Osteoblast (primary cell): Measurements from ENCODE around the gene MYOCOS. TPM values are rescaled to one million over a fixed set of nuclear protein-coding genes. Genes with fewer than 3 reads are reported as not detected.

Experiments
- DNase-seq: peaks from one replicate; pipeline ENCODE4 v3.0.0; 2011; ENCODE audit warnings: low spot score, mixed read lengths; ENCODE audit not compliant: insufficient read length; ENCODE audit errors: missing footprints
- H2AFZ ChIP-seq: 2 replicates; pipeline ENCODE4 v1.6.0; 2011; ENCODE audit warnings: mild to moderate bottlenecking, low read length
- H3K27ac ChIP-seq: 2 replicates; pipeline ENCODE4 v1.5.1; 2011; ENCODE audit warnings: mild to moderate bottlenecking, low read depth, low read length, moderate library complexity
- H3K27me3 ChIP-seq: 2 replicates; pipeline ENCODE4 v1.6.0; 2012; ENCODE audit warnings: mild to moderate bottlenecking, control low read depth, inconsistent platforms, low read length, moderate library complexity; ENCODE audit not compliant: insufficient read depth
- H3K36me3 ChIP-seq: 2 replicates; pipeline ENCODE4 v1.5.1; 2011; ENCODE audit warnings: mild to moderate bottlenecking, low read length, control low read depth, moderate library complexity; ENCODE audit not compliant: insufficient read depth
- H3K4me1 ChIP-seq: 2 replicates; pipeline ENCODE4 v1.5.1; 2011; ENCODE audit warnings: mild to moderate bottlenecking, low read length, control low read depth, moderate library complexity; ENCODE audit not compliant: insufficient read depth
- H3K4me2 ChIP-seq: 2 replicates; pipeline ENCODE4 v1.6.0; 2011; ENCODE audit warnings: mild to moderate bottlenecking, low read length; ENCODE audit not compliant: insufficient read depth
- H3K4me3 ChIP-seq: fragments of 200-600 bp; sonication (generic); 3 replicates; pipeline ENCODE4 v1.5.1; 2012; ENCODE audit warnings: mild to moderate bottlenecking, low read length, inconsistent platforms; ENCODE audit not compliant: insufficient read depth
- H3K79me2 ChIP-seq: 2 replicates; pipeline ENCODE4 v1.6.0; 2012; ENCODE audit warnings: mild to moderate bottlenecking, low read length, control low read depth, inconsistent platforms; ENCODE audit not compliant: insufficient read depth
- H3K9me3 ChIP-seq: 2 replicates; pipeline ENCODE4 v1.5.1; 2011; ENCODE audit warnings: low read depth, low read length, control low read depth
- H4K20me1 ChIP-seq: 2 replicates; pipeline ENCODE4 v1.6.0; 2012; ENCODE audit warnings: mild to moderate bottlenecking, low read length, control low read depth; ENCODE audit not compliant: insufficient read depth
- CTCF ChIP-seq: IDR thresholded peaks from 2 replicates; pipeline ENCODE4 v1.5.1; 2011; ENCODE audit warnings: mild to moderate bottlenecking, low read depth, low read length, moderate library complexity; ENCODE audit errors: extremely low read depth
- total RNA-seq: library from RNA; depleted of rRNA; stranded (reverse); fragments of >200 nt; gene quantifications from 2 replicates; pipeline ENCODE4 v1.2.3, GENCODE V29; 2012

Gene MYOCOS
- total RNA-seq, 1 donor: under 0.01 TPM

GRCh38 chr1:171640225-171640624, 18.2 kb downstream of the MYOCOS start:
- no peak for DNase-seq
- Histone ChIP-seq H3K27me3 (no peaks in the 10 kb centered on the region), H2AFZ (no peak overlapping the region), H3K4me1 (peaks cover 2% of the 10 kb centered on the region), H3K4me3 (no peak overlapping the region), H3K9me3 (no peaks in the 10 kb centered on the region), H3K79me2 (no peaks in the 10 kb centered on the region), H4K20me1 (no peaks in the 10 kb centered on the region), H3K36me3 (no peaks in the 10 kb centered on the region), H3K27ac (no peak overlapping the region), H3K4me2 (no peak overlapping the region)
- TF ChIP-seq CTCF: no peak

GRCh38 chr1:171641076-171641864, 19.2 kb downstream of the MYOCOS start:
- DNase-seq: no peak
- Histone ChIP-seq H4K20me1 (no peaks in the 10 kb centered on the region), H3K27ac (no peak overlapping the region), H3K4me1 (peaks cover 13% of the 10 kb centered on the region), H2AFZ (no peak overlapping the region), H3K79me2 (no peaks in the 10 kb centered on the region), H3K27me3 (no peaks in the 10 kb centered on the region), H3K4me2 (no peak overlapping the region), H3K4me3 (no peak overlapping the region), H3K9me3 (no peaks in the 10 kb centered on the region), H3K36me3 (no peaks in the 10 kb centered on the region)
- no peak for TF ChIP-seq CTCF

- Histone ChIP-seq H3K4me3 (no peak overlapping the region), H2AFZ (no peak overlapping the region), H4K20me1 (no peaks in the 10 kb centered on the region), H3K36me3 (no peaks in the 10 kb centered on the region), H3K9me3 (no peaks in the 10 kb centered on the region), H3K79me2 (no peaks in the 10 kb centered on the region), H3K27me3 (no peaks in the 10 kb centered on the region), H3K27ac (no peak overlapping the region), H3K4me1 (peaks cover 13% of the 10 kb centered on the region), H3K4me2 (no peak overlapping the region)
- no peak for DNase-seq
- TF ChIP-seq CTCF: no peak
Measured at GRCh38 chr1:171642197-171642596, 20.2 kb downstream of the MYOCOS start.

GRCh38 chr1:171643156-171643555, 21.1 kb downstream of the MYOCOS start:
- no peak for TF ChIP-seq CTCF
- Histone ChIP-seq H3K9me3 (no peaks in the 10 kb centered on the region), H3K27ac (no peak overlapping the region), H3K4me3 (no peak overlapping the region), H3K4me1 (peaks cover 13% of the 10 kb centered on the region), H3K36me3 (no peaks in the 10 kb centered on the region), H3K27me3 (no peaks in the 10 kb centered on the region), H4K20me1 (no peaks in the 10 kb centered on the region), H3K79me2 (no peaks in the 10 kb centered on the region), H2AFZ (no peak overlapping the region), H3K4me2 (no peak overlapping the region)
- DNase-seq: no peak
